Fibroblast of gingiva (primary cell): Measurements from ENCODE around the gene STK4.

Experiments
- DNase-seq: peaks from one replicate; pipeline ENCODE4 v3.0.0-alpha.2; 2011; ENCODE audit warnings: low read depth

The STK4 gene

GRCh38 chr20:45087097-45087790 lies 120.9 kb downstream of the STK4 start:
- DNase-seq, result peak; percentile 25

- peak; percentile 92 for DNase-seq
Observed at GRCh38 chr20:45087814-45088213, 121.5 kb downstream of the STK4 start.

GRCh38 chr20:45088247-45088646 lies 121.9 kb downstream of the STK4 start:
- peak; percentile 98 for DNase-seq

GRCh38 chr20:45090481-45090880 lies 124.2 kb downstream of the STK4 start:
- DNase-seq, result peak; percentile 31

- no peak for DNase-seq
Observed at GRCh38 chr20:45091366-45091765, 125.1 kb downstream of the STK4 start.

- DNase-seq, result no peak
Observed at GRCh38 chr20:45092898-45093297, 126.6 kb downstream of the STK4 start.

GRCh38 chr20:45094201-45094600 lies 127.9 kb downstream of the STK4 start:
- DNase-seq, result no peak

- DNase-seq, result no peak
Observed at GRCh38 chr20:45094864-45095574, 128.7 kb downstream of the STK4 start.

- DNase-seq, result peak; percentile 56
Observed at GRCh38 chr20:45095805-45096238, 129.5 kb downstream of the STK4 start.

GRCh38 chr20:45096781-45097180 lies 130.5 kb downstream of the STK4 start:
- DNase-seq, result no peak

GRCh38 chr20:45097485-45098102 lies 131.3 kb downstream of the STK4 start:
- DNase-seq, result peak; percentile 23

GRCh38 chr20:45098103-45098773 lies 131.9 kb downstream of the STK4 start:
- no peak for DNase-seq

- no peak for DNase-seq
Observed at GRCh38 chr20:45100563-45101245, 134.4 kb downstream of the STK4 start, which contains the start of gene KCNS1. KCNS1 (minus strand) TSS chr20:45101127; CDS start chr20:45099236, 1,891 bp downstream.

- DNase-seq, result no peak
Observed at GRCh38 chr20:45101333-45101850, 135.1 kb downstream of the STK4 start.

GRCh38 chr20:45103072-45103471 lies 136.8 kb downstream of the STK4 start:
- DNase-seq, result no peak

- DNase-seq, result no peak
Observed at GRCh38 chr20:45104786-45105185, 138.5 kb downstream of the STK4 start.

- no peak for DNase-seq
Observed at GRCh38 chr20:45105317-45105716, 139.0 kb downstream of the STK4 start.

GRCh38 chr20:45109634-45110033 lies 143.3 kb downstream of the STK4 start:
- DNase-seq, result no peak

- no peak for DNase-seq
Observed at GRCh38 chr20:45110301-45110700, 144.0 kb downstream of the STK4 start.

GRCh38 chr20:45111285-45111684 lies 145.0 kb downstream of the STK4 start:
- no peak for DNase-seq

GRCh38 chr20:45111799-45112471 lies 145.6 kb downstream of the STK4 start:
- no peak for DNase-seq
